Keratinocyte (primary cell): ENCODE data around the gene ZNF267. TPM values are rescaled to one million over a fixed set of nuclear protein-coding genes. Genes with fewer than 3 reads are reported as not detected.

Source experiments
- DNase-seq: peaks from one replicate; pipeline ENCODE4 v3.0.0-alpha.2; 2011; ENCODE audit warnings: low read depth, missing footprints, low spot score
- FAIRE-seq: peaks from 2 replicates; lab custom pipeline; 2011; peaks lifted over from hg19 to GRCh38; lab: Jason Lieb, UNC
- H2AFZ ChIP-seq: 2 replicates; pipeline ENCODE4 v1.6.0; 2012; ENCODE audit warnings: low read length, control low read depth, inconsistent platforms; ENCODE audit not compliant: control insufficient read depth
- H3K27ac ChIP-seq: 2 replicates; pipeline ENCODE4 v1.5.1; 2011; ENCODE audit warnings: low read length; ENCODE audit not compliant: control insufficient read depth, insufficient read depth
- H3K27me3 ChIP-seq: 3 replicates; pipeline ENCODE4 v1.6.0; 2011; ENCODE audit warnings: low read length; ENCODE audit not compliant: control insufficient read depth, insufficient read depth; ENCODE audit errors: extremely low read depth
- H3K36me3 ChIP-seq, 2 experiments: 2 replicates in 1 of 2; 3 replicates in 1 of 2; pipeline ENCODE4 v1.5.1; 2011; ENCODE audit warnings: low read length in 2 of 2, mild to moderate bottlenecking in 1 of 2; ENCODE audit not compliant: control insufficient read depth in 2 of 2, insufficient read depth in 2 of 2; ENCODE audit errors: extremely low read depth in 1 of 2
- H3K4me1 ChIP-seq: 3 replicates; pipeline ENCODE4 v1.5.1; 2011; ENCODE audit warnings: low read length; ENCODE audit not compliant: control insufficient read depth, insufficient read depth; ENCODE audit errors: extremely low read depth
- H3K4me2 ChIP-seq: 3 replicates; pipeline ENCODE4 v1.6.0; 2011; ENCODE audit warnings: low read depth, low read length; ENCODE audit not compliant: control insufficient read depth, insufficient read depth; ENCODE audit errors: extremely low read depth
- H3K4me3 ChIP-seq, 3 experiments: fragments of 200-600 bp in 1 of 3; sonication (generic) in 1 of 3; 2 replicates in 2 of 3; 3 replicates in 1 of 3; pipeline ENCODE4 v1.5.1; 2011 to 2016; ENCODE audit warnings: low read length in 3 of 3, mild to moderate bottlenecking in 3 of 3, control low read depth in 2 of 3, inconsistent platforms in 1 of 3, low read depth in 1 of 3, mixed read lengths in 1 of 3, mixed run types in 1 of 3, moderate library complexity in 1 of 3; ENCODE audit not compliant: control insufficient read depth in 2 of 3, insufficient read depth in 2 of 3; ENCODE audit errors: extremely low read depth in 1 of 3
- H3K79me2 ChIP-seq: 2 replicates; pipeline ENCODE4 v1.6.0; 2012; ENCODE audit warnings: low read length; ENCODE audit not compliant: control insufficient read depth, insufficient read depth
- H3K9ac ChIP-seq: 3 replicates; pipeline ENCODE4 v1.6.0; 2011; ENCODE audit warnings: low read length; ENCODE audit not compliant: control insufficient read depth, insufficient read depth; ENCODE audit errors: extremely low read depth
- H3K9me1 ChIP-seq: 3 replicates; pipeline ENCODE4 v1.6.0; 2011; ENCODE audit warnings: low read length; ENCODE audit not compliant: control insufficient read depth, insufficient read depth; ENCODE audit errors: extremely low read depth
- H3K9me3 ChIP-seq: 2 replicates; pipeline ENCODE4 v1.5.1; 2012; ENCODE audit warnings: low read depth, low read length; ENCODE audit not compliant: control insufficient read depth
- H4K20me1 ChIP-seq: 3 replicates; pipeline ENCODE4 v1.6.0; 2011; ENCODE audit warnings: low read length; ENCODE audit not compliant: control insufficient read depth, insufficient read depth; ENCODE audit errors: extremely low read depth
- EZH2 ChIP-seq: IDR thresholded peaks from one replicate; pipeline ENCODE4 v1.6.1; 2012; ENCODE audit warnings: inconsistent platforms, mild to moderate bottlenecking, low read length, moderate library complexity
- dilution Hi-C: fragments of 300-500 bp; cut with MboI; formaldehyde crosslinking; loops from one replicate; pipeline ENCODE4 v1.7.0; 2020; ENCODE audit warnings: low sequenced_read_pairs; ENCODE audit not compliant: extremely low pct_ligation_motif_present
- polyA plus RNA-seq, 5 experiments: library from polyadenylated mRNA; depleted of rRNA in 3 of 5; stranded (reverse) in 3 of 5; stranded (forward) in 1 of 5; unstranded in 1 of 5; fragments of >200 nt; gene quantifications; 1 replicate in 1 of 5; 2 replicates in 3 of 5; 3 replicates in 1 of 5; pipeline versions ENCODE4 v1.2.1 to v1.2.3, GENCODE V29; 2011 to 2012; ENCODE audit warnings: missing spikeins in 2 of 5, low read depth in 1 of 5, low replicate concordance in 1 of 5
- TF ChIP-seq, protein P1 (sequence below), 3 experiments: IDR thresholded peaks in 1 of 3; conservative IDR thresholded peaks in 1 of 3; optimal IDR thresholded peaks in 1 of 3; 2 replicates in 2 of 3; 3 replicates in 1 of 3; pipeline versions ENCODE3 to v1.5.1; 2011; ENCODE audit warnings: low read length in 3 of 3, mild to moderate bottlenecking in 3 of 3, moderate library complexity in 2 of 3, control low read depth in 1 of 3, inconsistent platforms in 1 of 3; ENCODE audit not compliant: insufficient read depth in 2 of 3; ENCODE audit errors: extremely low read depth in 1 of 3

The ZNF267 gene
- polyA plus RNA-seq, 1 donor (not counting 4 experiments of a cell fraction or from before 2014, with no cell fraction given), result 10.7 TPM

- no peak for DNase-seq
- H3K27ac ChIP-seq, result peak overlapping the region; percentile 70
- peak overlapping the region; percentile 32 for H3K4me2 ChIP-seq
Observed at GRCh38 chr16:31879937-31880321, 6.3 kb downstream of the ZNF267 start.

DNA sequence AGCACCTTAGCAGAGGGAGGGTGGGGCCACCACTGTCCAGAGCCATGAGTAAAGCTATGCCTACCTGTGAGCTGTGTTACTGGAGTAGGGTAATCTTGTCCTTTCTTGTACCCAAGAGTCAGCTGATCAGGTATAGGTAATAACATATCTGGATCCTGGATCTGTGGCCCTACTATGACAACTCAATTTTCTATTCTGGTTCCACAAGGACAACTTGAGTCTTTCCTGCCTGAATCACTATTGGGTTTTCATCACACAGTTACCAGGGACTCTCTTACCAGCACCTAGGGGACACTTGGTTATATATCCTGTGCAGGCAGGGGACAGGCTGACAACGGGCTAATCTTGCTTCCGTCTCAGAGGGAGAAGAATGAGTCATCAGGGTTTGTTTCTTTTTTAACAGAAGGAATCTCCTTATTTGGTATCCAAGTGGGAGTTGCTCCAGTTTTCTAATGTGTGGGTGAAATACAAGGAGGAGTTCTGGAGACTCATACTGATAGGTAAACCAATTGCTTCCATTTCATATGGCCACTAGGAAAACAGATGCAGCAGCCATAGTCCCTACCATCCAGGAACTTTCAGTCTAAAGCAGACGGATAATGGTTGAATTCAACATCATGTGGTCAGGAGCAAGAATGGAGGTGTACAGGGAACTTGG, 6.8 kb downstream of the ZNF267 start:
- DNase-seq (no peak), FAIRE-seq (peak; percentile 9)
- Histone ChIP-seq H3K27ac (peak overlapping the region; percentile 70), H3K36me3 (peaks cover 19 to 34% of the 10 kb centered on the region in 2 experiments), H3K4me2 (peak overlapping the region; percentile 32), H3K27me3 (no peaks in the 10 kb centered on the region), H3K9me1 (peaks cover 3% of the 10 kb centered on the region), H4K20me1 (peaks cover 18% of the 10 kb centered on the region), H3K79me2 (peaks cover 93% of the 10 kb centered on the region), H3K4me3 (peak overlapping the region in 1 of 3 experiments; percentile 20), H2AFZ (no peak overlapping the region), H3K4me1 (peaks cover 38% of the 10 kb centered on the region), H3K9ac (peak overlapping the region; percentile 15), H3K9me3 (no peaks in the 10 kb centered on the region)
- dilution Hi-C loops, result no loop called here
- TF ChIP-seq, protein P1, sequence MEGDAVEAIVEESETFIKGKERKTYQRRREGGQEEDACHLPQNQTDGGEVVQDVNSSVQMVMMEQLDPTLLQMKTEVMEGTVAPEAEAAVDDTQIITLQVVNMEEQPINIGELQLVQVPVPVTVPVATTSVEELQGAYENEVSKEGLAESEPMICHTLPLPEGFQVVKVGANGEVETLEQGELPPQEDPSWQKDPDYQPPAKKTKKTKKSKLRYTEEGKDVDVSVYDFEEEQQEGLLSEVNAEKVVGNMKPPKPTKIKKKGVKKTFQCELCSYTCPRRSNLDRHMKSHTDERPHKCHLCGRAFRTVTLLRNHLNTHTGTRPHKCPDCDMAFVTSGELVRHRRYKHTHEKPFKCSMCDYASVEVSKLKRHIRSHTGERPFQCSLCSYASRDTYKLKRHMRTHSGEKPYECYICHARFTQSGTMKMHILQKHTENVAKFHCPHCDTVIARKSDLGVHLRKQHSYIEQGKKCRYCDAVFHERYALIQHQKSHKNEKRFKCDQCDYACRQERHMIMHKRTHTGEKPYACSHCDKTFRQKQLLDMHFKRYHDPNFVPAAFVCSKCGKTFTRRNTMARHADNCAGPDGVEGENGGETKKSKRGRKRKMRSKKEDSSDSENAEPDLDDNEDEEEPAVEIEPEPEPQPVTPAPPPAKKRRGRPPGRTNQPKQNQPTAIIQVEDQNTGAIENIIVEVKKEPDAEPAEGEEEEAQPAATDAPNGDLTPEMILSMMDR (optimal IDR thresholded peaks at IDR 0.05 in 1 of 3, IDR thresholded peaks at IDR 0.05 in 1 of 3, conservative IDR thresholded peaks at IDR 0.05 in 1 of 3; ENCODE audit: extremely low read depth in 1 of 3, insufficient read depth in 2 of 3, low read length in 3 of 3), result no peak
- TF ChIP-seq EZH2, result no peak

More at GRCh38 chr16:31879937-31880321, 6.3 kb downstream of the ZNF267 start:
- no peaks in the 10 kb centered on the region for H3K27me3 ChIP-seq
- H3K36me3 ChIP-seq, result peaks cover 16 to 29% of the 10 kb centered on the region in 2 experiments
- H3K9ac ChIP-seq, result peak overlapping the region; percentile 15
- peaks cover 3% of the 10 kb centered on the region for H3K9me1 ChIP-seq
- TF ChIP-seq EZH2, result no peak
- TF ChIP-seq, protein P1 (optimal IDR thresholded peaks at IDR 0.05 in 1 of 3, IDR thresholded peaks at IDR 0.05 in 1 of 3, conservative IDR thresholded peaks at IDR 0.05 in 1 of 3; ENCODE audit: extremely low read depth in 1 of 3, insufficient read depth in 2 of 3, low read length in 3 of 3), result no peak
- peaks cover 18% of the 10 kb centered on the region for H4K20me1 ChIP-seq
- H3K4me3 ChIP-seq, result no peak overlapping the region
- peaks cover 44% of the 10 kb centered on the region for H3K4me1 ChIP-seq
- no peak for FAIRE-seq
- no peaks in the 10 kb centered on the region for H3K9me3 ChIP-seq
- no peak overlapping the region for H2AFZ ChIP-seq
- H3K79me2 ChIP-seq, result peaks cover 93% of the 10 kb centered on the region
- dilution Hi-C loops, result no loop called here
